CD8-positive, alpha-beta memory T cell (primary cell): Measurements from ENCODE around the gene ATP5F1C. TPM values are rescaled to one million over a fixed set of nuclear protein-coding genes. Genes with fewer than 3 reads are reported as not detected.

ENCODE experiments used
- CTCF ChIA-PET: fragments of 350-600 bp; sonication (Branson Sonifier 250); formaldehyde crosslinking; loops from one replicate; lab custom pipeline; 2021; ENCODE audit warnings: antibody characterized with exemption; lab: Charles Lee
- POLR2A ChIA-PET: fragments of 350-600 bp; sonication (Branson Sonifier 250); formaldehyde crosslinking; loops from one replicate; lab custom pipeline; 2021; ENCODE audit warnings: antibody characterized with exemption; lab: Charles Lee
- DNase-seq, 5 donors: peaks; one replicate each; pipeline versions ENCODE4 v3.0.0 to v3.0.0-alpha.2; 2020 to 2022; ENCODE audit warnings: mixed read lengths in 1 of 5
- H3K27ac ChIP-seq: one replicate; pipeline ENCODE4 v1.7.0; 2013; ENCODE audit warnings: low read depth, mild to moderate bottlenecking, low read length, moderate library complexity
- H3K27me3 ChIP-seq: 2 replicates; pipeline ENCODE4 v1.7.0; 2013; ENCODE audit warnings: low read length, mild to moderate bottlenecking; ENCODE audit not compliant: insufficient read depth, poor library complexity, severe bottlenecking
- H3K36me3 ChIP-seq: 2 replicates; pipeline ENCODE4 v1.7.0; 2013; ENCODE audit warnings: mild to moderate bottlenecking, low read length, moderate library complexity; ENCODE audit not compliant: insufficient read depth
- H3K4me1 ChIP-seq: 2 replicates; pipeline ENCODE4 v1.7.0; 2013; ENCODE audit warnings: mild to moderate bottlenecking, low read length, moderate library complexity; ENCODE audit not compliant: insufficient read depth
- H3K4me3 ChIP-seq: 2 replicates; pipeline ENCODE4 v1.7.0; 2013; ENCODE audit warnings: mild to moderate bottlenecking, low read length
- H3K9me3 ChIP-seq: 2 replicates; pipeline ENCODE4 v1.7.0; 2013; ENCODE audit warnings: mild to moderate bottlenecking, low read length
- H3K27ac Mint-ChIP-seq, 8 donors: one replicate each; pipeline ENCODE4 v1.8.0; 2020 to 2021; ENCODE audit warnings: mixed read lengths in 8 of 8, mild to moderate bottlenecking in 6 of 8, inconsistent platforms in 3 of 8, moderate library complexity in 3 of 8
- H3K27me3 Mint-ChIP-seq, 2 donors: one replicate each; pipeline ENCODE4 v1.8.0; 2020 to 2021; ENCODE audit warnings: mixed read lengths in 2 of 2, mild to moderate bottlenecking in 1 of 2, moderate library complexity in 1 of 2
- H3K36me3 Mint-ChIP-seq, 3 donors: one replicate each; pipeline ENCODE4 v1.8.0; 2020 to 2021; ENCODE audit warnings: mixed read lengths in 3 of 3, inconsistent platforms in 1 of 3, mild to moderate bottlenecking in 1 of 3
- H3K4me1 Mint-ChIP-seq, 3 donors: one replicate each; pipeline ENCODE4 v1.8.0; 2020 to 2021; ENCODE audit warnings: mixed read lengths in 3 of 3, inconsistent platforms in 1 of 3, mild to moderate bottlenecking in 1 of 3
- H3K4me3 Mint-ChIP-seq, 7 donors: one replicate each; pipeline ENCODE4 v1.8.0; 2020 to 2021; ENCODE audit warnings: mixed read lengths in 7 of 7, mild to moderate bottlenecking in 6 of 7, moderate library complexity in 4 of 7, inconsistent platforms in 2 of 7
- H3K9me3 Mint-ChIP-seq, 5 donors: one replicate each; pipeline ENCODE4 v1.8.0; 2020 to 2022; ENCODE audit warnings: mixed read lengths in 5 of 5, mild to moderate bottlenecking in 3 of 5, moderate library complexity in 2 of 5, inconsistent platforms in 1 of 5
- polyA plus RNA-seq: library from polyadenylated mRNA; unstranded; fragments of 300-500 nt; fragmentation: Illumina TruSeq; gene quantifications from one replicate; pipeline ENCODE4 v1.2.3, GENCODE V29; 2021
- total RNA-seq, 2 experiments: library from RNA; stranded (reverse); gene quantifications; one replicate each; pipeline ENCODE4 v1.2.3, GENCODE V29; 2021

Gene ATP5F1C
- total and polyA plus RNA-seq, 3 experiments from 2014 or later, result 272 to 370 (median 309) TPM

- H3K4me3 Mint-ChIP-seq, result no peak overlapping the region
- no peaks in the 10 kb centered on the region for H3K9me3 Mint-ChIP-seq
- H3K27me3 Mint-ChIP-seq, result no peaks in the 10 kb centered on the region
- Histone ChIP-seq H3K9me3 (no peaks in the 10 kb centered on the region), H3K4me3 (no peak overlapping the region), H3K27ac (no peak overlapping the region), H3K4me1 (peaks cover 35% of the 10 kb centered on the region), H3K36me3 (no peaks in the 10 kb centered on the region), H3K27me3 (no peaks in the 10 kb centered on the region)
- H3K27ac Mint-ChIP-seq, result peak overlapping the region in 3 of 8 donors; percentile 12 to 24 (median 24)
- H3K4me1 Mint-ChIP-seq, result peaks cover 52 to 59% (median 57%) of the 10 kb centered on the region in 3 donors
- H3K36me3 Mint-ChIP-seq, result peaks cover 0 to 27% (median 6%) of the 10 kb centered on the region in 3 donors
- DNase-seq, result no peak
- ChIA-PET CTCF (no interaction called here), POLR2A (no interaction called here)
Measured at GRCh38 chr10:7786430-7786829, 1.5 kb upstream of the ATP5F1C start.

- CTCF ChIA-PET, result interaction anchor here (1.1 to 1.9 kb wide), 3 partner anchors 9 to 262 kb away, joined by 3 to 12 read pairs (median 4); partner anchors contain the start of gene TAF3
- POLR2A ChIA-PET, result interaction anchor here (0.5 to 2.2 kb wide), 3 partner anchors 10 to 1898 kb away, joined by 3 to 39 read pairs (median 4); partner anchors contain the start of genes ANKRD16, FBH1 and TAF3
- Histone ChIP-seq H3K4me1 (peaks cover 43% of the 10 kb centered on the region), H3K27me3 (no peaks in the 10 kb centered on the region), H3K36me3 (no peaks in the 10 kb centered on the region), H3K9me3 (no peaks in the 10 kb centered on the region), H3K4me3 (peak overlapping the region; percentile 86), H3K27ac (peak overlapping the region; percentile 77)
- Mint-ChIP-seq H3K9me3 (no peaks in the 10 kb centered on the region), H3K4me1 (peaks cover 61 to 68% (median 66%) of the 10 kb centered on the region in 3 donors), H3K27ac (no peak overlapping the region), H3K36me3 (peaks cover 0 to 33% (median 8%) of the 10 kb centered on the region in 3 donors), H3K4me3 (no peak overlapping the region), H3K27me3 (no peaks in the 10 kb centered on the region)
- DNase-seq, result no peak
Measured at GRCh38 chr10:7787150-7787856, 674 bp upstream of the ATP5F1C start.

GRCh38 chr10:7788639-7789286 lies 786 bp downstream of the ATP5F1C start:
- peaks cover 47% of the 10 kb centered on the region for H3K4me1 ChIP-seq
- H3K36me3 Mint-ChIP-seq, result peaks cover 0 to 36% (median 8%) of the 10 kb centered on the region in 3 donors
- no peak overlapping the region for H3K4me3 Mint-ChIP-seq
- peak overlapping the region; percentile 77 for H3K27ac ChIP-seq
- peak overlapping the region; percentile 86 for H3K4me3 ChIP-seq
- no peaks in the 10 kb centered on the region for H3K9me3 Mint-ChIP-seq
- H3K36me3 ChIP-seq, result no peaks in the 10 kb centered on the region
- no peaks in the 10 kb centered on the region for H3K9me3 ChIP-seq
- no peaks in the 10 kb centered on the region for H3K27me3 ChIP-seq
- H3K27me3 Mint-ChIP-seq, result no peaks in the 10 kb centered on the region
- ChIA-PET POLR2A (interaction anchor here (0.6 to 2.2 kb wide), 3 partner anchors 8 to 1899 kb away, joined by 3 to 39 read pairs (median 4); partner anchors contain the start of genes ANKRD16, FBH1 and TAF3), CTCF (interaction anchor here (1.9 kb wide), 1 partner anchor 29 kb away, joined by 12 read pairs; the partner anchor contains the start of gene TAF3)
- H3K4me1 Mint-ChIP-seq, result peaks cover 64 to 70% (median 70%) of the 10 kb centered on the region in 3 donors
- peak overlapping the region in 1 of 8 donors; percentile 84 for H3K27ac Mint-ChIP-seq
- DNase-seq, result peak in 2 of 5 donors; percentile 16 to 48

GRCh38 chr10:7789390-7789789 lies 1.4 kb downstream of the ATP5F1C start:
- Mint-ChIP-seq H3K36me3 (peaks cover 0 to 39% (median 8%) of the 10 kb centered on the region in 3 donors), H3K9me3 (no peaks in the 10 kb centered on the region), H3K27ac (peak overlapping the region in 2 of 8 donors; percentile 52 to 59), H3K4me3 (no peak overlapping the region), H3K27me3 (no peaks in the 10 kb centered on the region), H3K4me1 (peaks cover 66 to 71% (median 70%) of the 10 kb centered on the region in 3 donors)
- ChIA-PET CTCF (no interaction called here), POLR2A (interaction anchor here (0.9 kb wide), 1 partner anchor 28 kb away, joined by 3 read pairs; no protein-coding TSS in a partner anchor)
- no peaks in the 10 kb centered on the region for H3K9me3 ChIP-seq
- H3K27me3 ChIP-seq, result no peaks in the 10 kb centered on the region
- H3K36me3 ChIP-seq, result no peaks in the 10 kb centered on the region
- peak overlapping the region; percentile 86 for H3K4me3 ChIP-seq
- peaks cover 52% of the 10 kb centered on the region for H3K4me1 ChIP-seq
- no peak overlapping the region for H3K27ac ChIP-seq
- no peak for DNase-seq

GRCh38 chr10:7792541-7792940 lies 4.6 kb downstream of the ATP5F1C start:
- Mint-ChIP-seq H3K4me1 (peaks cover 73 to 86% (median 84%) of the 10 kb centered on the region in 3 donors), H3K9me3 (no peaks in the 10 kb centered on the region), H3K4me3 (peak overlapping the region in 3 of 7 donors; percentile 6 to 78 (median 24)), H3K27ac (peak overlapping the region in 4 of 8 donors; percentile 11 to 59 (median 47)), H3K27me3 (no peaks in the 10 kb centered on the region), H3K36me3 (peaks cover 6 to 55% (median 18%) of the 10 kb centered on the region in 3 donors)
- peaks cover 8% of the 10 kb centered on the region for H3K36me3 ChIP-seq
- H3K27ac ChIP-seq, result no peak overlapping the region
- CTCF ChIA-PET, result interaction anchor here (1.1 kb wide), 1 partner anchor 26 kb away, joined by 3 read pairs; the partner anchor contains the start of gene TAF3
- no peak for DNase-seq
- H3K4me3 ChIP-seq, result no peak overlapping the region
- no peaks in the 10 kb centered on the region for H3K9me3 ChIP-seq
- POLR2A ChIA-PET, result interaction anchor here (0.5 to 1.4 kb wide), 2 partner anchors 15 to 26 kb away, joined by 4 to 6 read pairs; partner anchors contain the start of gene TAF3
- no peaks in the 10 kb centered on the region for H3K27me3 ChIP-seq
- H3K4me1 ChIP-seq, result peaks cover 46% of the 10 kb centered on the region

GRCh38 chr10:7794251-7795026 lies 6.5 kb downstream of the ATP5F1C start:
- no peaks in the 10 kb centered on the region for H3K27me3 ChIP-seq
- no peak overlapping the region for H3K27ac ChIP-seq
- peaks cover 6 to 67% (median 18%) of the 10 kb centered on the region in 3 donors for H3K36me3 Mint-ChIP-seq
- ChIA-PET POLR2A (no interaction called here), CTCF (no interaction called here)
- peaks cover 63 to 76% (median 74%) of the 10 kb centered on the region in 3 donors for H3K4me1 Mint-ChIP-seq
- H3K9me3 ChIP-seq, result no peaks in the 10 kb centered on the region
- H3K27me3 Mint-ChIP-seq, result no peaks in the 10 kb centered on the region
- no peak overlapping the region for H3K4me3 ChIP-seq
- peaks cover 14% of the 10 kb centered on the region for H3K36me3 ChIP-seq
- peaks cover 36% of the 10 kb centered on the region for H3K4me1 ChIP-seq
- no peak for DNase-seq
- H3K27ac Mint-ChIP-seq, result peak overlapping the region in 6 of 8 donors; percentile 10 to 64 (median 29)
- peak overlapping the region in 1 of 7 donors; percentile 13 for H3K4me3 Mint-ChIP-seq
- no peaks in the 10 kb centered on the region for H3K9me3 Mint-ChIP-seq

- peaks cover 25% of the 10 kb centered on the region for H3K4me1 ChIP-seq
- DNase-seq, result no peak
- Mint-ChIP-seq H3K27me3 (no peaks in the 10 kb centered on the region), H3K9me3 (no peaks in the 10 kb centered on the region), H3K4me1 (peaks cover 55 to 65% (median 62%) of the 10 kb centered on the region in 3 donors), H3K27ac (peak overlapping the region in 3 of 8 donors; percentile 0 to 31 (median 4)), H3K4me3 (peak overlapping the region in 1 of 7 donors; percentile 21), H3K36me3 (peaks cover 6 to 73% (median 20%) of the 10 kb centered on the region in 3 donors)
- ChIA-PET POLR2A (no interaction called here), CTCF (interaction anchor here (1.8 kb wide), 1 partner anchor 8 kb away, joined by 4 read pairs; the partner anchor contains the start of genes ATP5F1C and KIN)
- no peak overlapping the region for H3K27ac ChIP-seq
- no peaks in the 10 kb centered on the region for H3K9me3 ChIP-seq
- no peaks in the 10 kb centered on the region for H3K27me3 ChIP-seq
- no peak overlapping the region for H3K4me3 ChIP-seq
- H3K36me3 ChIP-seq, result peaks cover 21% of the 10 kb centered on the region
Measured at GRCh38 chr10:7795605-7796004, 7.6 kb downstream of the ATP5F1C start.
